K562 (cell line): ENCODE measurements around the gene SOWAHA. TPM values are rescaled to one million over a fixed set of nuclear protein-coding genes. Genes with fewer than 3 reads are reported as not detected.

Experiments
- ATAC-seq: fragments of 200-7000 bp; cut with Tn5 transposase; 3 replicates; pipeline ENCODE4 v1.9.1; 2020; ENCODE audit warnings: moderate library complexity
- BruUV-seq: library from RNA; stranded (reverse); fragments of 400-500 nt; replicated peaks from 2 replicates; lab custom pipeline; 2021; lab: Mats Ljungman, UMichigan
- CTCF ChIA-PET: fragments of 300-600 bp; formaldehyde crosslinking; extraction: SDS; loops from one replicate; lab custom pipeline; 2021; ENCODE audit warnings: low intra/inter-chr PET ratio; lab: Yijun Ruan, JAX
- POLR2A ChIA-PET: fragments of 300-600, 350-650 bp; sonication (Branson Sonifier 250); formaldehyde crosslinking; extraction: SDS; loops from one replicate; lab custom pipeline; 2021; ENCODE audit warnings: antibody characterized with exemption, inconsistent platforms; lab: Yijun Ruan, JAX
- DNase-seq, 4 experiments: peaks; one replicate each; pipeline versions ENCODE4 v3.0.0 to v3.0.0-alpha.2; 2011 to 2018; ENCODE audit warnings: low spot score in 3 of 4, mixed read lengths in 3 of 4; ENCODE audit errors: extremely low read depth in 1 of 4
- FAIRE-seq: peaks from 2 replicates; lab custom pipeline; 2011; peaks lifted over from hg19 to GRCh38; lab: Jason Lieb, UNC
- H2AFZ ChIP-seq: 2 replicates; pipeline ENCODE4 v1.6.0; 2011; ENCODE audit warnings: low read depth, low read length, control low read depth, inconsistent platforms
- H3K27ac ChIP-seq: fragments of 200-600 bp; 3 replicates; pipeline ENCODE4 v1.8.0; 2011; ENCODE audit warnings: low read depth, mild to moderate bottlenecking, control low read depth, inconsistent platforms, low read length, moderate library complexity, mixed read lengths; ENCODE audit errors: extremely low read depth
- H3K27me3 ChIP-seq, 2 experiments: fragments of 300-600 bp in 1 of 2; 2 replicates in 1 of 2; 3 replicates in 1 of 2; pipeline versions ENCODE4 v1.6.0 to v1.8.0; 2011; ENCODE audit warnings: inconsistent platforms in 2 of 2, low read length in 2 of 2, mild to moderate bottlenecking in 1 of 2, mixed read lengths in 1 of 2, moderate library complexity in 1 of 2; ENCODE audit not compliant: control insufficient read depth in 2 of 2, insufficient read depth in 2 of 2
- H3K36me3 ChIP-seq: fragments of 300-600 bp; 3 replicates; pipeline ENCODE4 v1.8.0; 2011; ENCODE audit warnings: mild to moderate bottlenecking, low read length, inconsistent platforms; ENCODE audit not compliant: control insufficient read depth, insufficient read depth
- H3K4me1 ChIP-seq, 2 experiments: fragments of 200-600 bp in 1 of 2; replicated peaks in 1 of 2; 2 replicates in 1 of 2; 3 replicates in 1 of 2; pipeline versions ENCODE4 v1.5.1 to v1.8.0; 2011; ENCODE audit warnings: inconsistent platforms in 2 of 2, low read length in 2 of 2, mild to moderate bottlenecking in 1 of 2, mixed read lengths in 1 of 2, moderate library complexity in 1 of 2; ENCODE audit not compliant: control insufficient read depth in 2 of 2, insufficient read depth in 2 of 2
- H3K4me2 ChIP-seq: 2 replicates; pipeline ENCODE4 v1.6.1; 2011; ENCODE audit warnings: low read length, control low read depth, inconsistent platforms, mixed read lengths; ENCODE audit not compliant: insufficient read depth
- H3K4me3 ChIP-seq: fragments of 200-600 bp; sonication (generic), shearing (Covaris generic); 2 replicates; pipeline ENCODE4 v1.5.1; 2016; ENCODE audit warnings: control low read depth, inconsistent platforms
- H3K79me2 ChIP-seq: fragments of 200-600 bp; 3 replicates; pipeline ENCODE4 v1.8.0; 2011; ENCODE audit warnings: low read length, inconsistent platforms; ENCODE audit not compliant: control insufficient read depth, insufficient read depth
- H3K9ac ChIP-seq, 2 experiments: 2 replicates each; pipeline versions ENCODE4 v1.6.0 to v1.6.1; 2011; ENCODE audit warnings: low read depth in 2 of 2, low read length in 2 of 2, control low read depth in 1 of 2, inconsistent platforms in 1 of 2, mild to moderate bottlenecking in 1 of 2, mixed read lengths in 1 of 2; ENCODE audit not compliant: insufficient read depth in 1 of 2
- H3K9me1 ChIP-seq: one replicate; pipeline ENCODE4 v1.6.0; 2011; ENCODE audit warnings: inconsistent platforms, mild to moderate bottlenecking, low read length, moderate library complexity; ENCODE audit not compliant: control insufficient read depth, insufficient read depth
- H3K9me3 ChIP-seq: replicated peaks from 2 replicates; pipeline ENCODE4 v1.5.1; 2011; ENCODE audit warnings: low read depth, low read length, inconsistent platforms; ENCODE audit not compliant: control insufficient read depth, insufficient read depth
- H4K20me1 ChIP-seq: replicated peaks from 2 replicates; pipeline ENCODE4 v1.6.1; 2011; ENCODE audit warnings: low read length, inconsistent platforms, mixed read lengths; ENCODE audit not compliant: control insufficient read depth, insufficient read depth
- ATF7 ChIP-seq: fragments of 450-650 bp; IDR thresholded peaks from 2 replicates; pipeline ENCODE4 v1.7.1; 2014; ENCODE audit warnings: mild to moderate bottlenecking, moderate library complexity
- CBFA2T3 ChIP-seq: fragments of 450-650 bp; IDR thresholded peaks from 2 replicates; pipeline ENCODE4 v1.6.1; 2017
- HDAC3 ChIP-seq: fragments of 450-650 bp; IDR thresholded peaks from 2 replicates; pipeline ENCODE4 v1.6.1; 2018; ENCODE audit warnings: borderline replicate concordance, mild to moderate bottlenecking, moderate library complexity; ENCODE audit not compliant: partially characterized antibody
- HMGN3 ChIP-seq: IDR thresholded peaks from 2 replicates; pipeline ENCODE4 v1.6.1; 2011; ENCODE audit warnings: borderline replicate concordance, low read depth, mild to moderate bottlenecking, mixed read lengths, low read length; ENCODE audit not compliant: insufficient read length; ENCODE audit errors: extremely low read depth
- L3MBTL2 ChIP-seq: fragments of 450-650 bp; IDR thresholded peaks from 2 replicates; pipeline ENCODE4 v1.6.1; 2016; ENCODE audit warnings: mild to moderate bottlenecking, moderate library complexity
- MEIS2 ChIP-seq: fragments of 450-650 bp; IDR thresholded peaks from 2 replicates; pipeline ENCODE4 v1.6.1; 2014; ENCODE audit warnings: mild to moderate bottlenecking; ENCODE audit not compliant: partially characterized antibody
- NFRKB ChIP-seq: fragments of 450-650 bp; IDR thresholded peaks from 2 replicates; pipeline ENCODE4 v1.6.1; 2016; ENCODE audit warnings: low read depth
- SPI1 ChIP-seq: IDR thresholded peaks from 2 replicates; pipeline ENCODE4 v1.6.1; 2011; ENCODE audit warnings: low read depth, low read length, control low read depth, borderline replicate concordance
- ZBTB7A ChIP-seq: IDR thresholded peaks from 2 replicates; pipeline ENCODE4 v1.6.1; 2011; ENCODE audit warnings: low read depth, mild to moderate bottlenecking, low read length, moderate library complexity, borderline replicate concordance; ENCODE audit not compliant: control insufficient read depth
- ZNF133 ChIP-seq: fragments of 250-450 bp; sonication (Bioruptor Pico); IDR thresholded peaks from 2 replicates; pipeline ENCODE4 v1.4.0; 2020; ENCODE audit warnings: mild to moderate bottlenecking
- WGBS: fragments of 100-300 bp; shearing (Covaris generic); methylation state at CpG from one replicate; pipeline ENCODE4 v1.1.6; 2016; ENCODE audit warnings: low coverage, mixed read lengths; ENCODE audit not compliant: insufficient coverage; ENCODE audit errors: missing lambda C conversion rate; 5-methylcytosine and 5-hydroxymethylcytosine counted together
- in situ Hi-C: fragments of 300-500 bp; cut with MboI; formaldehyde crosslinking; loops from 4 replicates; pipeline ENCODE4 v1.15.0; 2018; ENCODE audit warnings: inconsistent platforms, mixed read lengths
- intact Hi-C: fragments of 100-400 bp; cut with micrococcal nuclease; formaldehyde crosslinking; loops from 2 replicates; pipeline ENCODE4 v1.14.2; 2022
- polyA plus RNA-seq, 8 experiments: library from polyadenylated mRNA; depleted of rRNA in 4 of 8; stranded (reverse) in 5 of 8; unstranded in 3 of 8; fragments of >200 nt; fragmentation: Nextera tagmentation in 2 of 8; fragmentation: Illumina TruSeq in 1 of 8; extraction: Ambion mirVana in 2 of 8; extraction: Trizol in 1 of 8; gene quantifications; 2 replicates each; pipeline versions ENCODE4 v1.2.1 to v1.2.3, GENCODE V29; 2011 to 2014; ENCODE audit warnings: inconsistent platforms in 1 of 8, missing spikeins in 1 of 8
- total RNA-seq, 7 experiments: library from RNA; depleted of rRNA in 6 of 7; stranded (reverse); fragments of >200 nt in 6 of 7; fragmentation: Illumina TruSeq in 2 of 7; extraction: Trizol in 2 of 7; gene quantifications; 2 replicates each; pipeline versions ENCODE4 v1.2.1 to v1.2.3, GENCODE V29; 2011 to 2021; ENCODE audit warnings: low replicate concordance in 1 of 7
- TF ChIP-seq, protein P1 (sequence below), 2 experiments: fragments of 450-650 bp; formaldehyde crosslinking in 1 of 2; IDR thresholded peaks; 2 replicates each; pipeline versions ENCODE4 v1.4.0 to v1.6.1; 2014 to 2020; ENCODE audit warnings: mild to moderate bottlenecking in 2 of 2, borderline replicate concordance in 1 of 2, low read depth in 1 of 2
- TF ChIP-seq, protein P2 (sequence below): fragments of 450-650 bp; IDR thresholded peaks from 2 replicates; pipeline ENCODE4 v1.6.1; 2016

The SOWAHA gene
- total and polyA plus RNA-seq, 9 of the 15 experiments (the other 6 are each of a cell fraction or from before 2014, with no cell fraction given): not detected

DNA sequence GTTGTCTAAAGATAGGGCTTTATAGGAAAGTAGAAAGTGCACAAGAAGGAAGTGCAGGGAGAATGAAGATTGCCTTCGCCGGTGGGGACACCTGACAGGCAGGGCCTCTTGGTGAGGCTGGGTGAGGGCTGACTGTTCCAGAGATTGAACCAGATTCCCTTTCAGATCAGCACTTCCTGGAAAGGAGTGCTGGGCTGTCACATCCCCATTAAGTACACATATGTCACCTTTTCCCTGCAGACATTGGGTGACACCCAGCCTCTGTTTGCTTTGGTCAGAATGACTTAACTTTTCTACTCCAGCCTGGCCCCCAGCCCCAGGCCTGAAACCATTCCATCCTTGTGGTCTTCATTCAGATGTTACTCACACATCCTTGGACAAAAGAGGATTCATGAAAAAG lies 24.8 kb downstream of the SOWAHA start:
- peak overlapping the region; percentile 49 for H2AFZ ChIP-seq
- FAIRE-seq (no peak), DNase-seq (no peak), ATAC-seq (peak; percentile 51)
- in situ Hi-C loops (no loop called here), intact Hi-C loops (no loop called here)
- no peak overlapping the region for H3K9ac ChIP-seq
- H3K4me1 ChIP-seq: peaks cover 0 to 19% of the 10 kb centered on the region in 2 experiments; a peak in 3 of 5 replicates
- H3K4me2 ChIP-seq: no peak overlapping the region
- 67% methylated on average over 2 of the region's 2 CpGs for WGBS
- H3K27ac ChIP-seq: no peak overlapping the region
- H4K20me1 ChIP-seq: no peaks in the 10 kb centered on the region
- ChIA-PET POLR2A (interaction anchor here (0.9 to 1.3 kb wide), 2 partner anchors 17 to 30 kb away, joined by 3 to 7 read pairs; no protein-coding TSS in a partner anchor), CTCF (no interaction called here)
- no peaks in the 10 kb centered on the region for H3K9me3 ChIP-seq
- H3K9me1 ChIP-seq: no peaks in the 10 kb centered on the region
- no peak overlapping the region for H3K4me3 ChIP-seq
- no peaks in the 10 kb centered on the region for H3K36me3 ChIP-seq
- H3K79me2 ChIP-seq: no peaks in the 10 kb centered on the region
- no TSS peak for BruUV-seq
- no peaks in the 10 kb centered on the region for H3K27me3 ChIP-seq
- TF ChIP-seq ZNF133 (CRISPR knock-in tag) (no peak), NFRKB (no peak), MEIS2 (peak; percentile 50), ATF7 (0 out of 2 replicates have a peak, but pooled peaks have one; percentile 19), ZBTB7A (no peak), HMGN3 (no peak), SPI1 (peak; percentile 46; the same call in 1 of the 2 replicates), HDAC3 (no peak), CBFA2T3 (no peak), L3MBTL2 (peak; percentile 37; the same call in 1 of the 2 replicates)
- TF ChIP-seq, protein P1, sequence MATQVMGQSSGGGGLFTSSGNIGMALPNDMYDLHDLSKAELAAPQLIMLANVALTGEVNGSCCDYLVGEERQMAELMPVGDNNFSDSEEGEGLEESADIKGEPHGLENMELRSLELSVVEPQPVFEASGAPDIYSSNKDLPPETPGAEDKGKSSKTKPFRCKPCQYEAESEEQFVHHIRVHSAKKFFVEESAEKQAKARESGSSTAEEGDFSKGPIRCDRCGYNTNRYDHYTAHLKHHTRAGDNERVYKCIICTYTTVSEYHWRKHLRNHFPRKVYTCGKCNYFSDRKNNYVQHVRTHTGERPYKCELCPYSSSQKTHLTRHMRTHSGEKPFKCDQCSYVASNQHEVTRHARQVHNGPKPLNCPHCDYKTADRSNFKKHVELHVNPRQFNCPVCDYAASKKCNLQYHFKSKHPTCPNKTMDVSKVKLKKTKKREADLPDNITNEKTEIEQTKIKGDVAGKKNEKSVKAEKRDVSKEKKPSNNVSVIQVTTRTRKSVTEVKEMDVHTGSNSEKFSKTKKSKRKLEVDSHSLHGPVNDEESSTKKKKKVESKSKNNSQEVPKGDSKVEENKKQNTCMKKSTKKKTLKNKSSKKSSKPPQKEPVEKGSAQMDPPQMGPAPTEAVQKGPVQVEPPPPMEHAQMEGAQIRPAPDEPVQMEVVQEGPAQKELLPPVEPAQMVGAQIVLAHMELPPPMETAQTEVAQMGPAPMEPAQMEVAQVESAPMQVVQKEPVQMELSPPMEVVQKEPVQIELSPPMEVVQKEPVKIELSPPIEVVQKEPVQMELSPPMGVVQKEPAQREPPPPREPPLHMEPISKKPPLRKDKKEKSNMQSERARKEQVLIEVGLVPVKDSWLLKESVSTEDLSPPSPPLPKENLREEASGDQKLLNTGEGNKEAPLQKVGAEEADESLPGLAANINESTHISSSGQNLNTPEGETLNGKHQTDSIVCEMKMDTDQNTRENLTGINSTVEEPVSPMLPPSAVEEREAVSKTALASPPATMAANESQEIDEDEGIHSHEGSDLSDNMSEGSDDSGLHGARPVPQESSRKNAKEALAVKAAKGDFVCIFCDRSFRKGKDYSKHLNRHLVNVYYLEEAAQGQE (IDR thresholded peaks at IDR 0.05; ENCODE audit: borderline replicate concordance): 0 out of 2 replicates have a peak, but pooled peaks have one; percentile 6
- TF ChIP-seq, protein P1 (CRISPR knock-in tag; IDR thresholded peaks at IDR 0.05; ENCODE audit: low read depth): no peak
- TF ChIP-seq, protein P2, sequence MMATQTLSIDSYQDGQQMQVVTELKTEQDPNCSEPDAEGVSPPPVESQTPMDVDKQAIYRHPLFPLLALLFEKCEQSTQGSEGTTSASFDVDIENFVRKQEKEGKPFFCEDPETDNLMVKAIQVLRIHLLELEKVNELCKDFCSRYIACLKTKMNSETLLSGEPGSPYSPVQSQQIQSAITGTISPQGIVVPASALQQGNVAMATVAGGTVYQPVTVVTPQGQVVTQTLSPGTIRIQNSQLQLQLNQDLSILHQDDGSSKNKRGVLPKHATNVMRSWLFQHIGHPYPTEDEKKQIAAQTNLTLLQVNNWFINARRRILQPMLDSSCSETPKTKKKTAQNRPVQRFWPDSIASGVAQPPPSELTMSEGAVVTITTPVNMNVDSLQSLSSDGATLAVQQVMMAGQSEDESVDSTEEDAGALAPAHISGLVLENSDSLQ: peak; percentile 76
